SK-N-SH treated with all-trans-retinoic acid at 6 μM for 48 hours (cell line): ENCODE results near the gene PCDHGA1.

Source experiments
- ARNTL ChIP-seq: fragments of 450-650 bp; formaldehyde crosslinking; IDR thresholded peaks from 2 replicates; pipeline ENCODE4 v1.5.0; 2020; ENCODE audit warnings: low read depth, mild to moderate bottlenecking, moderate library complexity, borderline replicate concordance
- OSR1 ChIP-seq: fragments of 250-450 bp; sonication (Bioruptor Pico); IDR thresholded peaks from 2 replicates; pipeline ENCODE4 v1.8.0; 2022; ENCODE audit warnings: moderate library complexity, mild to moderate bottlenecking, inconsistent platforms
- PPARA ChIP-seq: fragments of 250-450 bp; sonication (Bioruptor Pico); IDR thresholded peaks from 2 replicates; pipeline ENCODE4 v1.5.0; 2020; ENCODE audit warnings: mild to moderate bottlenecking, borderline replicate concordance
- RARB ChIP-seq: fragments of 250-450 bp; sonication (Bioruptor Pico); IDR thresholded peaks from 2 replicates; pipeline ENCODE4 v1.8.0; 2021; ENCODE audit warnings: mild to moderate bottlenecking, moderate library complexity
- ZFP3 ChIP-seq: fragments of 250-450 bp; sonication (Bioruptor Pico); IDR thresholded peaks from 2 replicates; pipeline ENCODE4 v1.5.0; 2020; ENCODE audit warnings: mild to moderate bottlenecking, moderate library complexity
- ZNF565 ChIP-seq: fragments of 450-650 bp; formaldehyde crosslinking; conservative IDR thresholded peaks from 2 replicates; pipeline ENCODE4 v1.5.0; 2020; ENCODE audit warnings: low read depth, mild to moderate bottlenecking, moderate library complexity
- TF ChIP-seq, protein P1 (sequence below): fragments of 250-450 bp; sonication (Bioruptor Pico); IDR thresholded peaks from 2 replicates; pipeline ENCODE4 v1.8.0; 2020; ENCODE audit warnings: mild to moderate bottlenecking, moderate library complexity, borderline replicate concordance
- TF ChIP-seq, protein P2 (sequence below): fragments of 250-450 bp; sonication (Bioruptor Pico); IDR thresholded peaks from 2 replicates; pipeline ENCODE4 v1.5.1; 2021; ENCODE audit warnings: mild to moderate bottlenecking, moderate library complexity

DNA sequence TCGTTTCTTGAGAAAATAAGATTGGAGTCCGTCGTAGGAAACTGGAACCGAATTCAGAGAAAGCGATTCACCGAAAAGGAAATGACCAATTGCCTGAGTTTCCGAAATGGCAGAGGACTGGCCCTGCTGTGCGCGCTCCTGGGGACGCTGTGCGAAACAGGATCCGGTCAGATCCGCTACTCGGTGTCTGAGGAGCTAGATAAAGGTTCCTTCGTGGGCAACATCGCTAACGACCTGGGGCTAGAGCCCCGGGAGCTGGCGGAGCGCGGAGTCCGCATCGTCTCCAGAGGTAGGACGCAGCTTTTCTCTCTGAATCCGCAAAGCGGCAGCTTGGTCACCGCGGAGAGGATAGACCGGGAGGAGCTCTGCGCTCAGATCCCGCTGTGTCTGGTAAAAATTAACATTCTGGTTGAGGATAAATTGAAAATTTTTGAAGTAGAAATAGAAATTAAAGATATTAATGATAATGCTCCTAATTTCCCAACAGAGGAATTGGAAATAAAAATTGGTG lies 13.7 kb downstream of the PCDHGA1 start:
- TF ChIP-seq ZFP3 (no peak), ZNF565 (CRISPR knock-in tag) (no peak), RARB (CRISPR knock-in tag) (no peak), OSR1 (no peak), PPARA (CRISPR knock-in tag) (no peak), ARNTL (CRISPR knock-in tag) (no peak)
- TF ChIP-seq, protein P1, sequence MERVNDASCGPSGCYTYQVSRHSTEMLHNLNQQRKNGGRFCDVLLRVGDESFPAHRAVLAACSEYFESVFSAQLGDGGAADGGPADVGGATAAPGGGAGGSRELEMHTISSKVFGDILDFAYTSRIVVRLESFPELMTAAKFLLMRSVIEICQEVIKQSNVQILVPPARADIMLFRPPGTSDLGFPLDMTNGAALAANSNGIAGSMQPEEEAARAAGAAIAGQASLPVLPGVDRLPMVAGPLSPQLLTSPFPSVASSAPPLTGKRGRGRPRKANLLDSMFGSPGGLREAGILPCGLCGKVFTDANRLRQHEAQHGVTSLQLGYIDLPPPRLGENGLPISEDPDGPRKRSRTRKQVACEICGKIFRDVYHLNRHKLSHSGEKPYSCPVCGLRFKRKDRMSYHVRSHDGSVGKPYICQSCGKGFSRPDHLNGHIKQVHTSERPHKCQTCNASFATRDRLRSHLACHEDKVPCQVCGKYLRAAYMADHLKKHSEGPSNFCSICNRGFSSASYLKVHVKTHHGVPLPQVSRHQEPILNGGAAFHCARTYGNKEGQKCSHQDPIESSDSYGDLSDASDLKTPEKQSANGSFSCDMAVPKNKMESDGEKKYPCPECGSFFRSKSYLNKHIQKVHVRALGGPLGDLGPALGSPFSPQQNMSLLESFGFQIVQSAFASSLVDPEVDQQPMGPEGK (CRISPR knock-in tag) = no peak
- TF ChIP-seq, protein P2, sequence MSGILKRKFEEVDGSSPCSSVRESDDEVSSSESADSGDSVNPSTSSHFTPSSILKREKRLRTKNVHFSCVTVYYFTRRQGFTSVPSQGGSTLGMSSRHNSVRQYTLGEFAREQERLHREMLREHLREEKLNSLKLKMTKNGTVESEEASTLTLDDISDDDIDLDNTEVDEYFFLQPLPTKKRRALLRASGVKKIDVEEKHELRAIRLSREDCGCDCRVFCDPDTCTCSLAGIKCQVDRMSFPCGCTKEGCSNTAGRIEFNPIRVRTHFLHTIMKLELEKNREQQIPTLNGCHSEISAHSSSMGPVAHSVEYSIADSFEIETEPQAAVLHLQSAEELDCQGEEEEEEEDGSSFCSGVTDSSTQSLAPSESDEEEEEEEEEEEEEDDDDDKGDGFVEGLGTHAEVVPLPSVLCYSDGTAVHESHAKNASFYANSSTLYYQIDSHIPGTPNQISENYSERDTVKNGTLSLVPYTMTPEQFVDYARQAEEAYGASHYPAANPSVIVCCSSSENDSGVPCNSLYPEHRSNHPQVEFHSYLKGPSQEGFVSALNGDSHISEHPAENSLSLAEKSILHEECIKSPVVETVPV (CRISPR knock-in tag) = no peak
